CD14-positive monocyte (primary cell): ENCODE data around the gene TRAPPC3. TPM values are rescaled to one million over a fixed set of nuclear protein-coding genes. Genes with fewer than 3 reads are reported as not detected.

Experiments used
- DNase-seq, 3 donors: peaks; one replicate each; pipeline ENCODE4 v3.0.0-alpha.2; 2011 to 2022
- H2AFZ ChIP-seq: 2 replicates; pipeline ENCODE4 v1.6.0; 2012; ENCODE audit warnings: mild to moderate bottlenecking, low read depth, low read length, inconsistent platforms; ENCODE audit not compliant: insufficient read depth, poor library complexity, severe bottlenecking
- H3K27ac ChIP-seq, 2 donors: 1 replicate in 1 of 2; 2 replicates in 1 of 2; pipeline ENCODE4 v1.5.1; 2012 to 2013; ENCODE audit warnings: low read length in 2 of 2, control low read depth in 1 of 2, inconsistent platforms in 1 of 2, low read depth in 1 of 2, mild to moderate bottlenecking in 1 of 2
- H3K27me3 ChIP-seq, 2 donors: one replicate each; pipeline versions ENCODE4 v1.6.0 to v1.6.1; 2011 to 2013; ENCODE audit warnings: low read length in 2 of 2; ENCODE audit not compliant: control insufficient read depth in 2 of 2, insufficient read depth in 2 of 2
- H3K36me3 ChIP-seq, 2 donors: replicated peaks in 1 of 2; 1 replicate in 1 of 2; 2 replicates in 1 of 2; pipeline versions ENCODE4 v1.5.1 to v1.6.1; 2012 to 2013; ENCODE audit warnings: low read length in 2 of 2, control low read depth in 1 of 2, inconsistent platforms in 1 of 2, mild to moderate bottlenecking in 1 of 2; ENCODE audit not compliant: insufficient read depth in 2 of 2, control insufficient read depth in 1 of 2
- H3K4me1 ChIP-seq, 2 donors: 1 replicate in 1 of 2; 2 replicates in 1 of 2; pipeline versions ENCODE4 v1.5.1 to v1.6.1; 2012 to 2013; ENCODE audit warnings: low read length in 2 of 2, control low read depth in 1 of 2, inconsistent platforms in 1 of 2, mild to moderate bottlenecking in 1 of 2, moderate library complexity in 1 of 2; ENCODE audit not compliant: insufficient read depth in 2 of 2, control insufficient read depth in 1 of 2
- H3K4me2 ChIP-seq: replicated peaks from 2 replicates; pipeline ENCODE3; 2012; ENCODE audit warnings: low read length, moderate library complexity, mild to moderate bottlenecking; ENCODE audit not compliant: poor library complexity, severe bottlenecking; ENCODE audit errors: extremely low read depth
- H3K4me3 ChIP-seq, 3 experiments: fragments of 200-600 bp in 1 of 3; sonication (generic) in 1 of 3; replicated peaks in 1 of 3; 1 replicate in 2 of 3; 2 replicates in 1 of 3; pipeline ENCODE4 v1.5.1; 2011 to 2013; ENCODE audit warnings: low read length in 3 of 3, mild to moderate bottlenecking in 3 of 3, control low read depth in 2 of 3, low read depth in 2 of 3, inconsistent platforms in 1 of 3, moderate library complexity in 1 of 3
- H3K79me2 ChIP-seq: 2 replicates; pipeline ENCODE4 v1.6.0; 2012; ENCODE audit warnings: mild to moderate bottlenecking, control low read depth, inconsistent platforms, low read length, moderate library complexity; ENCODE audit not compliant: insufficient read depth
- H3K9ac ChIP-seq: 2 replicates; pipeline ENCODE4 v1.6.0; 2017; ENCODE audit warnings: low read length, mild to moderate bottlenecking; ENCODE audit not compliant: insufficient read depth, poor library complexity, severe bottlenecking
- H3K9me3 ChIP-seq, 2 donors: replicated peaks in 1 of 2; 1 replicate in 1 of 2; 2 replicates in 1 of 2; pipeline versions ENCODE4 v1.5.1 to v1.6.1; 2012 to 2013; ENCODE audit warnings: low read length in 2 of 2, control low read depth in 1 of 2; ENCODE audit not compliant: control insufficient read depth in 1 of 2, insufficient read depth in 1 of 2
- H4K20me1 ChIP-seq: 2 replicates; pipeline ENCODE4 v1.6.0; 2012; ENCODE audit warnings: mild to moderate bottlenecking, low read length, control low read depth, moderate library complexity; ENCODE audit not compliant: insufficient read depth
- H3K27ac Mint-ChIP-seq, 7 donors: one replicate each; pipeline ENCODE4 v1.8.0; 2020; ENCODE audit warnings: mild to moderate bottlenecking in 7 of 7, mixed read lengths in 7 of 7, moderate library complexity in 6 of 7, inconsistent platforms in 2 of 7
- H3K27me3 Mint-ChIP-seq, 3 donors: one replicate each; pipeline ENCODE4 v1.8.0; 2021 to 2022; ENCODE audit warnings: low read depth in 3 of 3, mild to moderate bottlenecking in 3 of 3, mixed read lengths in 3 of 3, moderate library complexity in 3 of 3, inconsistent platforms in 1 of 3
- H3K36me3 Mint-ChIP-seq, 2 donors: one replicate each; pipeline ENCODE4 v1.8.0; 2020; ENCODE audit warnings: mixed read lengths in 2 of 2, inconsistent platforms in 1 of 2, mild to moderate bottlenecking in 1 of 2
- H3K4me1 Mint-ChIP-seq: one replicate; pipeline ENCODE4 v1.8.0; 2020; ENCODE audit warnings: mild to moderate bottlenecking, mixed read lengths
- H3K4me3 Mint-ChIP-seq, 2 donors: one replicate each; pipeline ENCODE4 v1.8.0; 2020; ENCODE audit warnings: mild to moderate bottlenecking in 2 of 2, mixed read lengths in 2 of 2, moderate library complexity in 1 of 2
- H3K9me3 Mint-ChIP-seq, 7 donors: one replicate each; pipeline ENCODE4 v1.8.0; 2020 to 2022; ENCODE audit warnings: mixed read lengths in 7 of 7, mild to moderate bottlenecking in 6 of 7, moderate library complexity in 6 of 7, inconsistent platforms in 2 of 7
- WGBS: methylation state at CpG from one replicate; pipeline ENCODE4 v1.1.5; 2013; ENCODE audit warnings: missing lambda C conversion rate; ENCODE audit not compliant: insufficient coverage; 5-methylcytosine and 5-hydroxymethylcytosine counted together
- intact Hi-C, 2 donors: fragments of 100-400 bp; cut with micrococcal nuclease; formaldehyde crosslinking; loops; one replicate each; pipeline versions ENCODE4 v1.15.0 to v1.15.1; 2023
- polyA plus RNA-seq, 3 donors: library from polyadenylated mRNA; depleted of rRNA in 1 of 3; unstranded in 2 of 3; stranded (reverse) in 1 of 3; fragments of 300-500 nt in 2 of 3; fragments of >200 nt in 1 of 3; fragmentation: Illumina TruSeq in 2 of 3; gene quantifications; 1 replicate in 2 of 3; 2 replicates in 1 of 3; pipeline ENCODE4 v1.2.3, GENCODE V29; 2012 to 2021
- small RNA-seq: library from RNA; depleted of rRNA; stranded (forward); fragments of <200 nt; gene quantifications from one replicate; pipeline ENCODE3, GENCODE V24; 2012; ENCODE audit warnings: low read depth; ENCODE audit not compliant: insufficient read length
- TF ChIP-seq, protein P1 (sequence below): fragments of 200-600 bp; IDR thresholded peaks from one replicate; pipeline ENCODE4 v1.8.0; 2022; ENCODE audit warnings: antibody characterized with exemption, mild to moderate bottlenecking

TRAPPC3 gene
- polyA plus RNA-seq, 3 donors: 61.1 to 136 (median 125) TPM

DNA sequence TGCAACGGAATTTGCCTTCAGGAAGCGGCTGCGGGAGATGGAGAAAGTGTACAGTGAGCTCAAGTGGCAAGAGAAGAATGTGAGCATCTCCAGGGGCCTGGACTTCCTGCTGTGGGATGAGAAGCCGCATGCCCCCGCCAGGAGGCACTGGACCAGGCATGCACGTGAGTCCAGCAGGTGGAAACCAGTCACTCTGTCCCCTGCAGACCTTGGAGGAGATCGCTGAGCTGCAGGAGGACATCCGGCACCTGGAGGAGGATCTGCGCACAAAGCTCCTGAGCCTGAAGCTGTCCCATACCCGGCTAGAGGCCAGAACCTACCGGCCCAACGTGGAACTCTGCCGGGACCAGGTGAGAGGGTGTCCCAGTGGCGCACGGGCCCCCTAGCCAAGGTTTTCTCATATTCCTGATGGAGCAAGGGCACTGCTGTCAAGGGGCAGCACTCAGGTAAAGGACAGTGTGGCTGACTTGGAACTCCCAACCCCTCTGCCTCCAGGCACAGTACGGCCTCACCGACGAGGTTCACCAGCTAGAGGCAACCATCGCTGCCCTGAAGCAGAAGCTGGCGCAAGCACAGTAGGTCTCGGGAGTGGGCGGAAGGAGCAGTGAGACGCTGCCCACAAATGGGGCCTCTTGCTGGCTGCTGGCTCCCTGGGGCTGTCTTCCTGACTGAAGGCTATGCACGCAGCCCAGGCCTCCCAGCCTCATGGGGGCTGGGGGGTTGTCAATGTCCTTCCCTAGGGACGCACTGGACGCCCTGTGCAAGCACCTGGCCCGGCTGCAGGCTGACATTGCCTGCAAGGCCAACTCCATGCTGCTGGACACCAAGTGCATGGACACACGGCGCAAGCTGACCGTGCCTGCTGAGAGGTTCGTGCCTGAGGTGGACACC is 61.8 kb downstream of the TRAPPC3 start:
- H3K36me3 Mint-ChIP-seq: peaks cover 14 to 17% of the 10 kb centered on the region in 2 donors
- H3K36me3 ChIP-seq: peaks cover 16 to 17% of the 10 kb centered on the region in 2 donors
- no peaks in the 10 kb centered on the region for H3K9me3 ChIP-seq
- H2AFZ ChIP-seq: peak overlapping the region; percentile 100
- no peak overlapping the region for H3K4me3 ChIP-seq
- H3K27me3 ChIP-seq: peaks cover 0 to 21% of the 10 kb centered on the region in 2 donors
- H3K27ac Mint-ChIP-seq: no peak overlapping the region
- intact Hi-C loops: no loop called here
- peaks cover 22% of the 10 kb centered on the region for H3K4me1 Mint-ChIP-seq
- H3K27ac ChIP-seq: no peak overlapping the region
- H3K4me2 ChIP-seq: no peak overlapping the region
- H3K9ac ChIP-seq: no peak overlapping the region
- no peak for DNase-seq
- H3K9me3 Mint-ChIP-seq: peaks cover 0 to 3% (median 0%) of the 10 kb centered on the region in 7 donors
- no peak overlapping the region for H3K4me3 Mint-ChIP-seq
- TF ChIP-seq, protein P1, sequence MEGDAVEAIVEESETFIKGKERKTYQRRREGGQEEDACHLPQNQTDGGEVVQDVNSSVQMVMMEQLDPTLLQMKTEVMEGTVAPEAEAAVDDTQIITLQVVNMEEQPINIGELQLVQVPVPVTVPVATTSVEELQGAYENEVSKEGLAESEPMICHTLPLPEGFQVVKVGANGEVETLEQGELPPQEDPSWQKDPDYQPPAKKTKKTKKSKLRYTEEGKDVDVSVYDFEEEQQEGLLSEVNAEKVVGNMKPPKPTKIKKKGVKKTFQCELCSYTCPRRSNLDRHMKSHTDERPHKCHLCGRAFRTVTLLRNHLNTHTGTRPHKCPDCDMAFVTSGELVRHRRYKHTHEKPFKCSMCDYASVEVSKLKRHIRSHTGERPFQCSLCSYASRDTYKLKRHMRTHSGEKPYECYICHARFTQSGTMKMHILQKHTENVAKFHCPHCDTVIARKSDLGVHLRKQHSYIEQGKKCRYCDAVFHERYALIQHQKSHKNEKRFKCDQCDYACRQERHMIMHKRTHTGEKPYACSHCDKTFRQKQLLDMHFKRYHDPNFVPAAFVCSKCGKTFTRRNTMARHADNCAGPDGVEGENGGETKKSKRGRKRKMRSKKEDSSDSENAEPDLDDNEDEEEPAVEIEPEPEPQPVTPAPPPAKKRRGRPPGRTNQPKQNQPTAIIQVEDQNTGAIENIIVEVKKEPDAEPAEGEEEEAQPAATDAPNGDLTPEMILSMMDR: no peak
- H3K4me1 ChIP-seq: peaks cover 33 to 34% of the 10 kb centered on the region in 2 donors
- WGBS: 95% methylated on average over 31 of the region's 31 CpGs
- peaks cover 17 to 27% (median 20%) of the 10 kb centered on the region in 3 donors for H3K27me3 Mint-ChIP-seq
- peaks cover 21% of the 10 kb centered on the region for H4K20me1 ChIP-seq
- H3K79me2 ChIP-seq: peaks cover 38% of the 10 kb centered on the region

Small RNA genes within 50 kb of the gene (small RNA-seq; reads per million reads assigned to genes)
- not detected for gene RN7SL131P

Other genes with a start within 250 kb of the TRAPPC3 start
- gene AGO3, start 218.4 kb downstream of the TRAPPC3 start, polyA plus RNA-seq: 1 to 10 TPM; 6.3 to 9.0 (median 8.3) TPM
- gene TEKT2, start 65.4 kb downstream of the TRAPPC3 start, polyA plus RNA-seq: under 1 TPM in 1 of 3 donors, not detected in 2; 0.23 TPM
- 10 to 100 TPM; 13.4 to 30.6 (median 21.9) TPM for gene ADPRS, start 60.6 kb downstream of the TRAPPC3 start, polyA plus RNA-seq
- 1 to 10 TPM in 2 of 3 donors, under 1 TPM in 1; 0.90 to 3.0 (median 1.6) TPM for gene COL8A2, start 24.3 kb downstream of the TRAPPC3 start, polyA plus RNA-seq
- 100 to 1,000 TPM in 1 of 3 donors, 10 to 100 TPM in 2; 12.3 to 153 (median 13.6) TPM for gene MAP7D1, start 6.7 kb upstream of the TRAPPC3 start, polyA plus RNA-seq
- gene THRAP3, start 75.0 kb upstream of the TRAPPC3 start, polyA plus RNA-seq: 10 to 100 TPM; 30.1 to 63.4 (median 35.7) TPM
- gene SH3D21, start 156.9 kb upstream of the TRAPPC3 start, polyA plus RNA-seq: under 1 TPM in 1 of 3 donors, not detected in 2; 0.56 TPM
- 10 to 100 TPM; 13.7 to 19.1 (median 16.6) TPM for gene EVA1B, start 174.2 kb upstream of the TRAPPC3 start, polyA plus RNA-seq
- 10 to 100 TPM; 40.2 to 65.9 (median 55.8) TPM for gene STK40, start 236.4 kb upstream of the TRAPPC3 start, polyA plus RNA-seq
- gene LSM10, start 248.4 kb upstream of the TRAPPC3 start, polyA plus RNA-seq: 100 to 1,000 TPM in 2 of 3 donors, 10 to 100 TPM in 1; 91.4 to 234 (median 224) TPM